K562 (cell line): ENCODE measurements around the gene IGSF21. TPM values are rescaled to one million over a fixed set of nuclear protein-coding genes. Genes with fewer than 3 reads are reported as not detected.

Experiments
- ATAC-seq: fragments of 200-7000 bp; cut with Tn5 transposase; 3 replicates; pipeline ENCODE4 v1.9.1; 2020; ENCODE audit warnings: moderate library complexity
- BruUV-seq: library from RNA; stranded (reverse); fragments of 400-500 nt; replicated peaks from 2 replicates; lab custom pipeline; 2021; lab: Mats Ljungman, UMichigan
- CTCF ChIA-PET: fragments of 300-600 bp; formaldehyde crosslinking; extraction: SDS; loops from one replicate; lab custom pipeline; 2021; ENCODE audit warnings: low intra/inter-chr PET ratio; lab: Yijun Ruan, JAX
- POLR2A ChIA-PET: fragments of 300-600, 350-650 bp; sonication (Branson Sonifier 250); formaldehyde crosslinking; extraction: SDS; loops from one replicate; lab custom pipeline; 2021; ENCODE audit warnings: antibody characterized with exemption, inconsistent platforms; lab: Yijun Ruan, JAX
- DNase-seq, 4 experiments: peaks; one replicate each; pipeline versions ENCODE4 v3.0.0 to v3.0.0-alpha.2; 2011 to 2018; ENCODE audit warnings: low spot score in 3 of 4, mixed read lengths in 3 of 4; ENCODE audit errors: extremely low read depth in 1 of 4
- FAIRE-seq: peaks from 2 replicates; lab custom pipeline; 2011; peaks lifted over from hg19 to GRCh38; lab: Jason Lieb, UNC
- H2AFZ ChIP-seq: 2 replicates; pipeline ENCODE4 v1.6.0; 2011; ENCODE audit warnings: low read depth, low read length, control low read depth, inconsistent platforms
- H3K27ac ChIP-seq: fragments of 200-600 bp; 3 replicates; pipeline ENCODE4 v1.8.0; 2011; ENCODE audit warnings: low read depth, mild to moderate bottlenecking, control low read depth, inconsistent platforms, low read length, moderate library complexity, mixed read lengths; ENCODE audit errors: extremely low read depth
- H3K27me3 ChIP-seq, 2 experiments: fragments of 300-600 bp in 1 of 2; 2 replicates in 1 of 2; 3 replicates in 1 of 2; pipeline versions ENCODE4 v1.6.0 to v1.8.0; 2011; ENCODE audit warnings: inconsistent platforms in 2 of 2, low read length in 2 of 2, mild to moderate bottlenecking in 1 of 2, mixed read lengths in 1 of 2, moderate library complexity in 1 of 2; ENCODE audit not compliant: control insufficient read depth in 2 of 2, insufficient read depth in 2 of 2
- H3K36me3 ChIP-seq: fragments of 300-600 bp; 3 replicates; pipeline ENCODE4 v1.8.0; 2011; ENCODE audit warnings: mild to moderate bottlenecking, low read length, inconsistent platforms; ENCODE audit not compliant: control insufficient read depth, insufficient read depth
- H3K4me1 ChIP-seq, 2 experiments: fragments of 200-600 bp in 1 of 2; replicated peaks in 1 of 2; 2 replicates in 1 of 2; 3 replicates in 1 of 2; pipeline versions ENCODE4 v1.5.1 to v1.8.0; 2011; ENCODE audit warnings: inconsistent platforms in 2 of 2, low read length in 2 of 2, mild to moderate bottlenecking in 1 of 2, mixed read lengths in 1 of 2, moderate library complexity in 1 of 2; ENCODE audit not compliant: control insufficient read depth in 2 of 2, insufficient read depth in 2 of 2
- H3K4me2 ChIP-seq: 2 replicates; pipeline ENCODE4 v1.6.1; 2011; ENCODE audit warnings: low read length, control low read depth, inconsistent platforms, mixed read lengths; ENCODE audit not compliant: insufficient read depth
- H3K4me3 ChIP-seq: fragments of 200-600 bp; sonication (generic), shearing (Covaris generic); 2 replicates; pipeline ENCODE4 v1.5.1; 2016; ENCODE audit warnings: control low read depth, inconsistent platforms
- H3K79me2 ChIP-seq: fragments of 200-600 bp; 3 replicates; pipeline ENCODE4 v1.8.0; 2011; ENCODE audit warnings: low read length, inconsistent platforms; ENCODE audit not compliant: control insufficient read depth, insufficient read depth
- H3K9ac ChIP-seq, 2 experiments: 2 replicates each; pipeline versions ENCODE4 v1.6.0 to v1.6.1; 2011; ENCODE audit warnings: low read depth in 2 of 2, low read length in 2 of 2, control low read depth in 1 of 2, inconsistent platforms in 1 of 2, mild to moderate bottlenecking in 1 of 2, mixed read lengths in 1 of 2; ENCODE audit not compliant: insufficient read depth in 1 of 2
- H3K9me1 ChIP-seq: one replicate; pipeline ENCODE4 v1.6.0; 2011; ENCODE audit warnings: inconsistent platforms, mild to moderate bottlenecking, low read length, moderate library complexity; ENCODE audit not compliant: control insufficient read depth, insufficient read depth
- H3K9me3 ChIP-seq: replicated peaks from 2 replicates; pipeline ENCODE4 v1.5.1; 2011; ENCODE audit warnings: low read depth, low read length, inconsistent platforms; ENCODE audit not compliant: control insufficient read depth, insufficient read depth
- H4K20me1 ChIP-seq: replicated peaks from 2 replicates; pipeline ENCODE4 v1.6.1; 2011; ENCODE audit warnings: low read length, inconsistent platforms, mixed read lengths; ENCODE audit not compliant: control insufficient read depth, insufficient read depth
- ARID2 ChIP-seq: fragments of 450-650 bp; IDR thresholded peaks from 2 replicates; pipeline ENCODE4 v1.6.1; 2017; ENCODE audit warnings: antibody characterized with exemption, mild to moderate bottlenecking
- CHAMP1 ChIP-seq: fragments of 450-650 bp; IDR thresholded peaks from 2 replicates; pipeline ENCODE4 v1.6.1; 2016; ENCODE audit warnings: mild to moderate bottlenecking
- NFE2L1 ChIP-seq: fragments of 450-650 bp; IDR thresholded peaks from 2 replicates; pipeline ENCODE4 v1.6.1; 2016; ENCODE audit warnings: missing genetic modification characterization, low read depth, mild to moderate bottlenecking, missing compliant biosample characterization, moderate library complexity, borderline replicate concordance
- SETDB1 ChIP-seq: IDR thresholded peaks from one replicate; pipeline ENCODE4 v1.6.1; 2012; ENCODE audit warnings: low read length, control low read depth, inconsistent platforms
- SPI1 ChIP-seq: IDR thresholded peaks from 2 replicates; pipeline ENCODE4 v1.6.1; 2011; ENCODE audit warnings: low read depth, low read length, control low read depth, borderline replicate concordance
- ZNF263 ChIP-seq: sonication (generic); formaldehyde crosslinking; IDR thresholded peaks from 2 replicates; pipeline ENCODE4 v1.8.0; 2022; ENCODE audit warnings: mild to moderate bottlenecking, missing genetic modification reagents, borderline replicate concordance
- WGBS: fragments of 100-300 bp; shearing (Covaris generic); methylation state at CpG from one replicate; pipeline ENCODE4 v1.1.6; 2016; ENCODE audit warnings: low coverage, mixed read lengths; ENCODE audit not compliant: insufficient coverage; ENCODE audit errors: missing lambda C conversion rate; 5-methylcytosine and 5-hydroxymethylcytosine counted together
- in situ Hi-C: fragments of 300-500 bp; cut with MboI; formaldehyde crosslinking; loops from 4 replicates; pipeline ENCODE4 v1.15.0; 2018; ENCODE audit warnings: inconsistent platforms, mixed read lengths
- intact Hi-C: fragments of 100-400 bp; cut with micrococcal nuclease; formaldehyde crosslinking; loops from 2 replicates; pipeline ENCODE4 v1.14.2; 2022
- polyA plus RNA-seq, 8 experiments: library from polyadenylated mRNA; depleted of rRNA in 4 of 8; stranded (reverse) in 5 of 8; unstranded in 3 of 8; fragments of >200 nt; fragmentation: Nextera tagmentation in 2 of 8; fragmentation: Illumina TruSeq in 1 of 8; extraction: Ambion mirVana in 2 of 8; extraction: Trizol in 1 of 8; gene quantifications; 2 replicates each; pipeline versions ENCODE4 v1.2.1 to v1.2.3, GENCODE V29; 2011 to 2014; ENCODE audit warnings: inconsistent platforms in 1 of 8, missing spikeins in 1 of 8
- total RNA-seq, 7 experiments: library from RNA; depleted of rRNA in 6 of 7; stranded (reverse); fragments of >200 nt in 6 of 7; fragmentation: Illumina TruSeq in 2 of 7; extraction: Trizol in 2 of 7; gene quantifications; 2 replicates each; pipeline versions ENCODE4 v1.2.1 to v1.2.3, GENCODE V29; 2011 to 2021; ENCODE audit warnings: low replicate concordance in 1 of 7

IGSF21 gene
- total and polyA plus RNA-seq, 9 of the 15 experiments (the other 6 are each of a cell fraction or from before 2014, with no cell fraction given): not detected

GRCh38 chr1:18290740-18291412 is 183.3 kb downstream of the IGSF21 start:
- H3K9ac ChIP-seq: no peak overlapping the region
- no peaks in the 10 kb centered on the region for H3K36me3 ChIP-seq
- H3K9me3 ChIP-seq: no peaks in the 10 kb centered on the region
- in situ Hi-C loops (no loop called here), intact Hi-C loops (loop anchor here (10.0 kb wide), 1 partner anchor 284 kb away; no protein-coding TSS in a partner anchor)
- H3K27ac ChIP-seq: no peak overlapping the region
- no peak overlapping the region for H2AFZ ChIP-seq
- DNase-seq: no peak
- no peak; the same call in 2 of the 3 replicates for ATAC-seq
- H3K4me3 ChIP-seq: no peak overlapping the region
- FAIRE-seq: no peak
- no peaks in the 10 kb centered on the region for H3K79me2 ChIP-seq
- H3K27me3 ChIP-seq: peaks cover 32 to 66% of the 10 kb centered on the region in 2 experiments; a peak in 4 of 5 replicates
- 1% methylated on average over 27 of the region's 27 CpGs for WGBS
- BruUV-seq: no TSS peak
- H3K9me1 ChIP-seq: no peaks in the 10 kb centered on the region
- H3K4me1 ChIP-seq: peaks cover 0 to 3% of the 10 kb centered on the region in 2 experiments; a peak in 1 of 5 replicates
- TF ChIP-seq ZNF263 (CRISPR knock-in tag) (no peak), SETDB1 (no peak), NFE2L1 (tag) (no peak), ARID2 (no peak), CHAMP1 (no peak), SPI1 (peak; percentile 78)
- POLR2A ChIA-PET: no interaction called here
- H3K4me2 ChIP-seq: no peak overlapping the region
- CTCF ChIA-PET: no interaction called here
- peaks cover 24% of the 10 kb centered on the region; the same call in 1 of the 2 replicates for H4K20me1 ChIP-seq
